ENCODE data around the gene JAZF1.

Gene JAZF1

DNA sequence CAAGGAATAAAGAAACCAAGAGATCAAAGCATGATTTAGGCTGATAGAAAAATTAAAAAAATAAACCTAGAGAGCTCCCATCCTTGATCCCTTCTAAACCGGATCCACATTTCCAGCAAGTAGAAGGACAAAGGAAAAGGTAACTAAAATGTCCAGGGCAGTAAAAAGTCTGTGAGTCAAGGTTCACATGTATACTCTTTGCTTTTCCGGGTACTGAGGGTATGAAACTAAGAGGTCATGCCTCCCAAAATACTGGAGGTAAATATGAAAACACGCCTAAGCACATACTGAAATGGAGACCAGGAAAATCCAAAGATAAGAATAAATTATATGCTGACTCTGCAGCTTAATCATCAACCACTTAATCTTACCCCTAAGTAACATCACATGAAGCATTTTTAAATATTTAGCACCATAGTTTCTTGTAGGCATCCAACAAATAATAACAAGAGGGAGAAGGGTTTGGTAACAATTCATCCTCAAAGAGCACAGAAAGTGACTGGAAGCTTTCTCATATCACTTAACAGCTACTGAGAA is 35.4 kb downstream of the JAZF1 start:
- peaks cover 43% of the 10 kb centered on the region for H3K36me3 Mint-ChIP-seq (ENCODE audit: low read depth)
- no peaks in the 10 kb centered on the region for H3K9me3 Mint-ChIP-seq
- H3K27me3 Mint-ChIP-seq: no peaks in the 10 kb centered on the region
- no peak overlapping the region for H3K4me3 Mint-ChIP-seq
- peaks cover 41% of the 10 kb centered on the region for H3K4me1 Mint-ChIP-seq (ENCODE audit: low read depth)
- H3K27ac Mint-ChIP-seq: no peak overlapping the region

DNA sequence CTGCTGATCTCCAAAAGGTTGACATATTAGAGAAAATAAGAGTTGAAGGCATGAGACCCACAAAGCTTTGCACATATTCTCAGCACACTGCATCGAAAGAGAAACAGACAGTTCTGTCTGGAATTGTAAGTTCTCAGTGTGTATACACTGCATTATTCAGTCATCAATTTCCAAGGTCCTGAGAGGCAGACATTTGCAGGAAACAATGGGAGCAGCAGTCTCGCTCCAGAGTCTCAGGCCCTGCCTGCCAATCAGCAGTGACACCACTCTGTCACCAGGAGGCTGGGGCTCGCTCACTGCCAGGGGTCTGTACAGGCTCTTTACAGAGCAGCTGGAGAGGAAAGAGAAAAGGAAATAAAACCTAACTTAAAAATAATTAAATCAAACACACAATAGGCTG is 36.3 kb downstream of the JAZF1 start:
- Mint-ChIP-seq H3K27me3 (no peaks in the 10 kb centered on the region), H3K36me3 (ENCODE audit: low read depth) (peaks cover 41% of the 10 kb centered on the region), H3K9me3 (no peaks in the 10 kb centered on the region), H3K4me3 (no peak overlapping the region), H3K27ac (no peak overlapping the region), H3K4me1 (ENCODE audit: low read depth) (peaks cover 32% of the 10 kb centered on the region)

DNA sequence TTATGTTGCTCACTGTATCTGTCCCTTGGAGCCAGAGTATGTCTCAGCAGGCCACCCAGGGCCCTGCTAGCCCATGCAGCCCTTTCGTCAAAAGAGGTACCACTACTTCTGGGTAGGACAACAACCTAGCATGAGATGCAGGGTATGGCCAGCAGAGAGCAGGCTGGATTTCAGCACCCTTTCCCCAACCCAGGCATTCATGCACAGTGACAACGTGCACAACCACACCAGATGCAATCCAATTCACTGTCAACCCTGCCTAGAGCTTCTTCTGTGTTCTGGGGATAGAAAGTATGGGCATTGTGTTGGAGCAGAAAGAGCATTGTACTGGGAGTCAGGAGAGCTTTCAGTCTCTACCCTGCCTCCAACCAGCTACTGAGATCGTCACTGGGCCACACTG is 37.9 kb downstream of the JAZF1 start:
- H3K36me3 Mint-ChIP-seq (ENCODE audit: low read depth): peaks cover 39% of the 10 kb centered on the region
- H3K4me1 Mint-ChIP-seq (ENCODE audit: low read depth): peaks cover 25% of the 10 kb centered on the region
- H3K9me3 Mint-ChIP-seq: no peaks in the 10 kb centered on the region
- H3K27ac Mint-ChIP-seq: no peak overlapping the region
- H3K27me3 Mint-ChIP-seq: no peaks in the 10 kb centered on the region
- no peak overlapping the region for H3K4me3 Mint-ChIP-seq

DNA sequence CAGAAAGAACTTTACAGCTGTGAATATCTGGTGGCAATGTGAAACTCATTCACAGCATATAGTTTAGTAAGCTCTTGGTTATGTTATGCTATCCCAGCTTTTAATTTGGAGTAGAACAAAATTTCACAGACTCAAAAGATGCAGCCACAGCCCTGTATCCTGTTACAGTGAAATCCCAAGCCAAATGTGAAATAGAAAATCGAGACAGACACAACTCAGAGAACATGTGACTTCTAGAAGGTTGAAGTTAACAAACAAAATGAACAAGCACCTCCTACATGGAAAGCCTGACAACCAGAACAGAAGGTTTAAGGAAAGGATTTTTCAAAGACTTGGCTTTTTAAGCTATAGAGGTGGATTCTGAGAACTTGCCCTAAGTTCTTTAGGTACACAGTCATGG is 39.6 kb downstream of the JAZF1 start:
- Mint-ChIP-seq H3K9me3 (no peaks in the 10 kb centered on the region), H3K27ac (no peak overlapping the region), H3K36me3 (ENCODE audit: low read depth) (peaks cover 45% of the 10 kb centered on the region), H3K27me3 (no peaks in the 10 kb centered on the region), H3K4me1 (ENCODE audit: low read depth) (peaks cover 41% of the 10 kb centered on the region), H3K4me3 (no peak overlapping the region)

DNA sequence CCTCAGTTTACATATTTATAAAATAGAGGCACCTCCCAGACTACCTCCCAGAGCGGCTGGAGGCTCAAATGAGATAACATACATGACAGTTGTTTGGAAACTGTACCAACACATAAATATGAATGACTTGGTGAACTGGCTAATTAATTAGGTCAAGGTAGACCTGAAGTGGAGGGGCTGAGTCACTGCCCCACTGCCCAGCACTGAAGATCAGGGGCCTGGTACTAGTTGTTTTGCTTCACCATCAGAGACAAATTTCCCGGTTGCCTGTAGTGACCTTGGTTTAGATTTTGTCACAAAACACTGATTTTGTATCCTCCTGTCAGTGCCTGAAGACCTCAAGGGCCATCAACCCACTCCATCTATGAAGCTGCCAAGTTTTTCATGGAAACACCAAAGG is 41.8 kb downstream of the JAZF1 start:
- Mint-ChIP-seq H3K4me3 (no peak overlapping the region), H3K36me3 (ENCODE audit: low read depth) (peaks cover 27% of the 10 kb centered on the region), H3K27me3 (no peaks in the 10 kb centered on the region), H3K4me1 (ENCODE audit: low read depth) (peaks cover 36% of the 10 kb centered on the region), H3K9me3 (no peaks in the 10 kb centered on the region), H3K27ac (no peak overlapping the region)

DNA sequence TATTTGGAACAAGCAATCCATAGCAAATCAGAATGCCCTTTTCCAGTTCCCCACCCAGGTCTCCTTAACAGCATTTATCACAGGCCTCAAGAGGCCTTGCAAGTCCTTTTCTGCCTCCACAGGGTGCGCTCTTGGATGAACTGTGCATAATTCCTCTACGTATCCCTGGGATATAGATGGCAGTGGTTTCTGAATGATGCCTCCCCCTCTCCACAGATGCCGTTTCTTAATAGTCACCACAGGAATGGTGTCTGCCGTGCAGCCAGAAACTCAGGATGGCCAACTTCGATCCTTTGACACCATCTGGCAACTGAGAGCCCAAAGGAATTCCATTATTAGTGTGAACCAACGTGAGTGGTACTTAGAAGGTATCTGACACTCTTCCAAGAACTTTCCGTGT is 43.1 kb downstream of the JAZF1 start:
- Mint-ChIP-seq H3K9me3 (no peaks in the 10 kb centered on the region), H3K36me3 (ENCODE audit: low read depth) (peaks cover 24% of the 10 kb centered on the region), H3K4me3 (no peak overlapping the region), H3K27me3 (no peaks in the 10 kb centered on the region), H3K27ac (no peak overlapping the region), H3K4me1 (ENCODE audit: low read depth) (peaks cover 43% of the 10 kb centered on the region)

DNA sequence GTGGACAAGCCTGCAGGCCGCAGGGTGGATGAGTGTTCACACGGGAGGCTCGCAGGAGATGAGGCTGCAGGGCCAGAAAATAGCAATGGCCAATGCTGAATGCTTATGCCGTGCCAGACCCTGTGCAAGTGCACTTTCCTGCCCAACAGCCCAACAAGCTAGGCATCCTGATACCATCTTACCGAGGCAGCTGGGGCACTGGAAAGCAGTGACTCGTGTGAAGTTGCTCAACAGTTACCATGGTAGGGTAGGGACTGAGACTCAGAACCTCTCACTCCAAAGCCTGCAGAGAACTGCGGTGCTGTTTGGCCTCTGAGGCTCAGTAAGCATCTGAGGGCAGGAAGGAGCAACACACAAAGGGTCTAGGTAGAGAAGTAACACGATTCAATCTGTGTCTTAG is 43.7 kb downstream of the JAZF1 start:
- peaks cover 48% of the 10 kb centered on the region for H3K4me1 Mint-ChIP-seq (ENCODE audit: low read depth)
- no peaks in the 10 kb centered on the region for H3K27me3 Mint-ChIP-seq
- H3K9me3 Mint-ChIP-seq: no peaks in the 10 kb centered on the region
- peak overlapping the region; percentile 65 for H3K27ac Mint-ChIP-seq
- peaks cover 24% of the 10 kb centered on the region for H3K36me3 Mint-ChIP-seq (ENCODE audit: low read depth)
- H3K4me3 Mint-ChIP-seq: no peak overlapping the region

DNA sequence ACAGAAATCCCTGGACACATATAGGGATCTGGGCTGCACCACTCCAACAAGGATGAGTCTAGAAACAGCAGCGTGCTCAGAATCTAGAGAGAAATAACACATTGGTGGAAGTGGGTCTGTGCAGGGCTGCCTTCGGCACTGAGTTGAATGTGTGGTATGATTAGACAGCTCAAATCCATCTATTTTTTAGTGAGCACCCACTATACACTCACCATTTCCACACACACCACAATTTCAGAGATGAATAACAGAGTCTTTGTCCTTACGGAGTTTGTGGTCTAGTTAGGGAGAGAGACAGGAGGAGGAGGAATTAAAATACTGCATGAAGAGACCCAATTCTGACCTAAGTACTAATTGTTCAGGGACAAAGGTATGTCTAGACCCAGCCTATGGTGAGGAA is 44.2 kb downstream of the JAZF1 start:
- Mint-ChIP-seq H3K27me3 (no peaks in the 10 kb centered on the region), H3K4me1 (ENCODE audit: low read depth) (peaks cover 48% of the 10 kb centered on the region), H3K9me3 (no peaks in the 10 kb centered on the region), H3K27ac (peak overlapping the region; percentile 65), H3K36me3 (ENCODE audit: low read depth) (peaks cover 24% of the 10 kb centered on the region), H3K4me3 (peak overlapping the region; percentile 28)

DNA sequence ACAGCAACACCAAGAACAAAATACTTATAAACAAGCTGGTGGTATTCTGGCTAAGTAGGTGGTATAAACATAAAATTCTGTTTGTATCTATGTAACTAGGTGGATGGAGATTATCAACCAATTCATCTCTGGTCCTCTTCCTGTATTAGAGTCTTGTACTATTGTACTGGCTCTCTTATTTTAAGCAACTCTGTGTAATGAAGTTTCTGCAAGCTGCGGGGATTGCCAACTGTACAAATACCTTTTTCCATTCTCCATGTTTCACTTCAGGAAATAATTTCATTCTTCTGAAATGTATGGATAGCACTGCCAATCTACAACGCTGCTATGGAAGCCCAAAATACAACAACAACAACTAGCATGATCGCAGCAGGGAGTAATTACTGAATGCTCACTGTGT is 44.8 kb downstream of the JAZF1 start:
- Mint-ChIP-seq H3K4me1 (ENCODE audit: low read depth) (peaks cover 48% of the 10 kb centered on the region), H3K36me3 (ENCODE audit: low read depth) (peaks cover 24% of the 10 kb centered on the region), H3K27me3 (no peaks in the 10 kb centered on the region), H3K27ac (no peak overlapping the region), H3K9me3 (no peaks in the 10 kb centered on the region), H3K4me3 (no peak overlapping the region)

DNA sequence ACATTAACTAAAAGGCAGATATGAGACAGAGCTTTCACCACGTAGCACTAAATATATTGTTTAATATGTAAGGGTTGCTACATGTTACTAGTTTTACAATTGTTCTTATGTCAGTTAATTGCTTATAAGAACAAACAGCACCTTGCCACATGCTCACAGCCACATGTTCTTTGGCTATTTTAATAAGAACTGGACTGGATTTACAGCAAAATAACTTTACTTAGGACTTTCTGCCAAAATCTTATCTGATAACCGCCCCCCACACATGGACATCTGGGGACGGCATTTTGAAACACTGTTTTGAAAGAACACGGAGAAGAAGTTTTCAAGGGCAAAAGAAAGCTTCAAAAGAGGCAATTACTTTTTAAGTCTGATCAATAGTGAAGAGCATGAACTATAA is 45.3 kb downstream of the JAZF1 start:
- no peak overlapping the region for H3K27ac Mint-ChIP-seq
- H3K36me3 Mint-ChIP-seq (ENCODE audit: low read depth): peaks cover 24% of the 10 kb centered on the region
- no peaks in the 10 kb centered on the region for H3K27me3 Mint-ChIP-seq
- H3K4me1 Mint-ChIP-seq (ENCODE audit: low read depth): peaks cover 48% of the 10 kb centered on the region
- no peaks in the 10 kb centered on the region for H3K9me3 Mint-ChIP-seq
- no peak overlapping the region for H3K4me3 Mint-ChIP-seq

DNA sequence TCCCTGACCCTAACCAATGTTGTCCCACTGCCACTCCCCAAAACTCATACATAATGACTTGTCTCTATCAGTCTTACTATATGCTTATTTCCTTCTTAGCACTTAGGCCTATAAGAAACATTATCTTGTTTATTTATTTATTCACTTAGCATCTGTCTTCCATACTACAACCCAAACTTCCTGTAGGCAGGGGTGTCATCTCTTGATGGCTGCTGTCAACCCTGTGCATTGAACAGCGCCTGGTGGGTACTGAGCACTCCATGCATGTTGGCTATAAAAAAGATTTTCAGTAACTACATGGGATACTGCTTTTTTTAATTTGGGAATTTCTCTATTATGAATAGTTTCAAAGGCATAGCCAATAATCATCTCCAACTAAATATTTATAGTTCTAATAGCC is 46.7 kb downstream of the JAZF1 start:
- Mint-ChIP-seq H3K27ac (peak overlapping the region; percentile 81), H3K4me3 (no peak overlapping the region), H3K9me3 (no peaks in the 10 kb centered on the region), H3K36me3 (ENCODE audit: low read depth) (peaks cover 16% of the 10 kb centered on the region), H3K4me1 (ENCODE audit: low read depth) (peaks cover 53% of the 10 kb centered on the region), H3K27me3 (no peaks in the 10 kb centered on the region)

DNA sequence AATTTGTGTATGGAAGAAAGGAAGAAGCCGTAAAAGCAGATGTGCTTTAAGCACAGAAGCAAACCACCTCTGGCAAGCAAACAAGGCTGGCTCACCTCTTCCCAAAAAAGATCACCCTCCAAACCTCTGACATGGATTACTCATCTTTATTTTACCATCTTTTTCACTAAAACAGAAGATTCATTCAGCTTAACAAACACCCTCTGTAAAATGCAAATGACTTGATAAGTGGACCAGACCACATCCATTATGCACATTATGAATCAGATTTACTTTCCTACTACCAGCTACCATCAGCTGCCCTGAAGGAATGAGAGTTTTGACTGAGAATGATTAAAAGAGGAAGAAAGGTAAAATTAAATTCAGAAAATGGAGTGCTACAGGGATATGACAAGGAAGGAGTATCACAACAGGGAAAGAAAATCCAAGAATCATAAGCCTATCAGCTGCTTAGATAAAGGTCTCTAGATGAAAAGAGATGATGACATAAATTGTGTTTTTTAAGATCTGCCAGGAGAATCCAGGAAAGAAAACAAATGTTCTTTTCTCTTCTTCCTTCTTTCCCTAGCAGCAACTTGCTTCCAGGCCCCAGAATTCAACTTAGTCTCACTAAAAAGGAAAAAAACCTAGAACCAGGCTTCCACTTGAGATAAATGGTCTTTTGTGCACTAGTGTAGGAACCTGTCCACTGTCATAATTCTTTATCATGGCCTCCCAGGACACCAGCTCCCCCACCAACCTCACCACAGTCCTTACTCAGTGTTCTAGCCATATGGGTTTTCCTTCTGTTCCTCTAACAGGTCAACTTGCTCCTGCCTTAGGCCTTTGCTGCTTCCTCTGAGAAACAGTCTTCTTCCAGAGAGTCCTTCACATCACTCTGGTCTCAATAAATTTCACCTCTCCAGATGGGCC is 47.4 kb downstream of the JAZF1 start:
- H3K9me3 Mint-ChIP-seq: no peaks in the 10 kb centered on the region
- H3K27me3 Mint-ChIP-seq: no peaks in the 10 kb centered on the region
- H3K36me3 Mint-ChIP-seq (ENCODE audit: low read depth): peaks cover 16% of the 10 kb centered on the region
- H3K4me1 Mint-ChIP-seq (ENCODE audit: low read depth): peaks cover 57% of the 10 kb centered on the region
- H3K4me3 Mint-ChIP-seq: no peak overlapping the region
- peak overlapping the region; percentile 81 for H3K27ac Mint-ChIP-seq

DNA sequence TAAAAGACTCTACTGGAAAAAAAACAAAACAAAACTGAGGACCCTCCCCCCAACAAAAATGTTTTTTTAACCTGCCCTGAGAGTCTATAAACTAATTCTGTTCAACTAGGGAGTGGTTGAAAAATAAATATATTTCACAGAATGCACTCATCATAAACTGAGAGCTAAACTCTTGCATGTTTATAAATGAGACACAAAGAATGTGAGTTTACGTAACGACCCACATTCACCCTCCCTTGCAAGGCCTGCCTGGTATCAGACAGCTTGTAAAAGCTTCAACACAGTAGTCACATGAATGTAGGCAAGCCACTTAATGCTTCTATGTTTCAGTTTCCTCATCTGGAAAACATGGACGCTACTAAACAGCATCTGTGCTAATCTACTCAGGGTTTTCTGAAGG is 50.3 kb downstream of the JAZF1 start:
- Mint-ChIP-seq H3K27me3 (no peaks in the 10 kb centered on the region), H3K4me1 (ENCODE audit: low read depth) (peaks cover 63% of the 10 kb centered on the region)

DNA sequence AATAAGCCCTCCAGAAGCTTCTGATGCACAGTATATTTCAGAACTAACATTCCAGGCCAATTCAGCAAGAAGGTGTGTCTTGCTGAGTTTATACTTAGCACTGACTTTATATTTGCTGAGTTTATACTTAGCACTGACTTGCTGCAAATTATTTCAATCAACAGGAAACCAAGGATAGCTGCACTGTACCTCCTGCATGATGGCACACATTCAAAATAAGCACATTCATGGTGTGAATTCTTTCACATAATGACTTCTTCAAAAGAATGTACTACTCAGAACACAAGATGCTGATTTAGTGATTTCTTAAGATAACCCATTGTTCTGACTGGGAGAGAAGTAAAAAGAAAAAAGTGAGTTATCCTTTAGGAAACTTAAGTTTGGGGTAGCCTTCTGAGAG is 52.0 kb downstream of the JAZF1 start:
- Mint-ChIP-seq H3K4me1 (ENCODE audit: low read depth) (peaks cover 63% of the 10 kb centered on the region), H3K4me3 (no peak overlapping the region), H3K36me3 (ENCODE audit: low read depth) (peaks cover 6% of the 10 kb centered on the region), H3K27me3 (no peaks in the 10 kb centered on the region), H3K27ac (no peak overlapping the region), H3K9me3 (peaks cover 6% of the 10 kb centered on the region)

More for the DNA sequence above, 50.3 kb downstream of the JAZF1 start:
- Mint-ChIP-seq H3K36me3 (ENCODE audit: low read depth) (peaks cover 6% of the 10 kb centered on the region), H3K27ac (no peak overlapping the region), H3K9me3 (peaks cover 6% of the 10 kb centered on the region), H3K4me3 (no peak overlapping the region)

DNA sequence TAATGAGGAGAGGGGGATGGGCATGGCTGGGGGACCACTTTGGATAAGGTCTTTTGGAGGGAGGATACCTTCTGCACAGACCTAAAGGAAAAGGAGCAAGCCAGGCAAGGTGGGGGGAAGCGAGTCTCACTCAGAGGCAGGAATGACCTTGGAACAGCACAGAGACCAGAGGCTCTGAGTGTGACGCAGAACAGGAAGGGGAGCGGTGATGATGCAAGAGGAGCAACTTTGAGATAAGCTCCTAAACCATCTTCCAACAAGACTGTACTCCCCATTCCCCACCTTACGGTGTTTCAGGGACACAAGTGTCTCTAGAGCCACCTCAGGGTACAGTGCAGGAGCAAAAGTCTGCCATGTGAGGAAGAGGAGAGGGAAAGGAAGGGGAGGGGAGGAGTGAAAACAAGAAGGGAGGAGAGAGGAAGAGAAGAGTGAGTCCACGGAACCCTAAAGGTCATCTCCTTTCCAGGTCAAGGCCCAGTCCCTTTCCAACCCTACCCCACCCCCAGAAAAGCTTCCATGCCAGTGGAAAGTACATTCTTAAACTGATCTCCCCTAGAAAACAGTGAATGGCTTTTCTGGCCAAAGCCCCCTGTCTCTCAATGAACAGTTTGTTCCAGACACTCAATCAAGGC is 54.1 kb downstream of the JAZF1 start:
- H3K4me1 Mint-ChIP-seq (ENCODE audit: low read depth): peaks cover 67% of the 10 kb centered on the region
- no peak overlapping the region for H3K4me3 Mint-ChIP-seq
- peaks cover 6% of the 10 kb centered on the region for H3K9me3 Mint-ChIP-seq
- H3K27me3 Mint-ChIP-seq: no peaks in the 10 kb centered on the region
- H3K36me3 Mint-ChIP-seq (ENCODE audit: low read depth): peaks cover 6% of the 10 kb centered on the region
- H3K27ac Mint-ChIP-seq: peak overlapping the region; percentile 46

Measured in stimulated activated naive CD8-positive, alpha-beta T cell treated with anti-CD3 and anti-CD28 coated beads, Interleukin-15, Interleukin-2, amounts not matched to agents 100 ng/mL and 50 ng/mL, for 24 hours (primary cell).